Endothelial cell of umbilical vein (primary cell): ENCODE measurements around the gene CUX1. TPM values are rescaled to one million over a fixed set of nuclear protein-coding genes. Genes with fewer than 3 reads are reported as not detected.

Experiments used
- BruUV-seq: library from RNA; stranded (reverse); fragments of 400-500 nt; replicated peaks from 2 replicates; lab custom pipeline; 2021; lab: Mats Ljungman, UMichigan
- CTCF ChIA-PET: fragments of 300-600, 350-600 bp; sonication (Branson Sonifier 250); formaldehyde crosslinking; loops from one replicate; lab custom pipeline; 2021; ENCODE audit warnings: antibody characterized with exemption, inconsistent platforms; lab: Charles Lee
- POLR2A ChIA-PET: fragments of 300-600, 350-600 bp; sonication (Branson Sonifier 250); formaldehyde crosslinking; loops from one replicate; lab custom pipeline; 2021; ENCODE audit warnings: antibody characterized with exemption, inconsistent platforms; lab: Charles Lee
- DNase-seq: peaks from one replicate; pipeline ENCODE4 v3.0.0-alpha.2; 2011; ENCODE audit warnings: low read depth, low spot score
- FAIRE-seq: peaks from 2 replicates; lab custom pipeline; 2011; peaks lifted over from hg19 to GRCh38; lab: Jason Lieb, UNC
- H2AFZ ChIP-seq: 2 replicates; pipeline ENCODE4 v1.6.0; 2012; ENCODE audit warnings: low read depth, low read length, control low read depth, inconsistent platforms
- H3K27ac ChIP-seq: 2 replicates; pipeline ENCODE4 v1.5.1; 2011; ENCODE audit warnings: low read depth, mild to moderate bottlenecking, control low read depth, low read length, moderate library complexity; ENCODE audit not compliant: insufficient read depth
- H3K27me3 ChIP-seq, 2 experiments: 2 replicates each; pipeline versions ENCODE4 v1.6.0 to v1.6.1; 2011; ENCODE audit warnings: low read length in 2 of 2, mixed read lengths in 1 of 2; ENCODE audit not compliant: control insufficient read depth in 2 of 2, insufficient read depth in 2 of 2
- H3K36me3 ChIP-seq, 2 experiments: 2 replicates in 1 of 2; 3 replicates in 1 of 2; pipeline ENCODE4 v1.5.1; 2011; ENCODE audit warnings: low read length in 2 of 2, mild to moderate bottlenecking in 1 of 2, moderate library complexity in 1 of 2; ENCODE audit not compliant: control insufficient read depth in 2 of 2, insufficient read depth in 2 of 2; ENCODE audit errors: extremely low read depth in 1 of 2
- H3K4me1 ChIP-seq: 3 replicates; pipeline ENCODE4 v1.5.1; 2011; ENCODE audit warnings: mild to moderate bottlenecking, low read length; ENCODE audit not compliant: control insufficient read depth, insufficient read depth; ENCODE audit errors: extremely low read depth
- H3K4me2 ChIP-seq: 2 replicates; pipeline ENCODE4 v1.6.1; 2011; ENCODE audit warnings: low read length, control low read depth, mixed read lengths; ENCODE audit not compliant: insufficient read depth
- H3K4me3 ChIP-seq, 3 experiments: fragments of 200-600 bp in 1 of 3; sonication (generic), shearing (Covaris generic) in 1 of 3; replicated peaks in 1 of 3; 2 replicates each; pipeline ENCODE4 v1.5.1; 2011 to 2016; ENCODE audit warnings: control low read depth in 3 of 3, low read length in 3 of 3, mild to moderate bottlenecking in 2 of 3, inconsistent platforms in 1 of 3, low read depth in 1 of 3, moderate library complexity in 1 of 3; ENCODE audit not compliant: insufficient read depth in 1 of 3
- H3K79me2 ChIP-seq: 2 replicates; pipeline ENCODE4 v1.6.0; 2012; ENCODE audit warnings: low read length, inconsistent platforms; ENCODE audit not compliant: control insufficient read depth, insufficient read depth
- H3K9ac ChIP-seq: replicated peaks from 2 replicates; pipeline ENCODE3; 2011; ENCODE audit warnings: low read length, control low read depth; ENCODE audit not compliant: insufficient read depth; ENCODE audit errors: extremely low read depth
- H3K9me1 ChIP-seq: replicated peaks from 3 replicates; pipeline ENCODE4 v1.6.0; 2011; ENCODE audit warnings: mild to moderate bottlenecking, low read length; ENCODE audit not compliant: control insufficient read depth, insufficient read depth; ENCODE audit errors: extremely low read depth
- H3K9me3 ChIP-seq: replicated peaks from 2 replicates; pipeline ENCODE4 v1.5.1; 2012; ENCODE audit warnings: low read length, inconsistent platforms; ENCODE audit not compliant: control insufficient read depth, insufficient read depth
- H4K20me1 ChIP-seq: replicated peaks from 2 replicates; pipeline ENCODE3; 2011; ENCODE audit warnings: mild to moderate bottlenecking, low read length; ENCODE audit not compliant: control insufficient read depth, insufficient read depth; ENCODE audit errors: extremely low read depth
- CTCF ChIP-seq, 2 donors: IDR thresholded peaks; 1 replicate in 1 of 2; 2 replicates in 1 of 2; pipeline ENCODE4 v1.5.1; 2011; ENCODE audit warnings: low read length in 2 of 2, mild to moderate bottlenecking in 2 of 2, moderate library complexity in 2 of 2, control low read depth in 1 of 2, inconsistent platforms in 1 of 2, low read depth in 1 of 2; ENCODE audit not compliant: insufficient read depth in 1 of 2; ENCODE audit errors: extremely low read depth in 1 of 2
- EZH2 ChIP-seq: IDR thresholded peaks from 2 replicates; pipeline ENCODE4 v1.6.1; 2012; ENCODE audit warnings: borderline replicate concordance, low read depth, mild to moderate bottlenecking, moderate library complexity, low read length, inconsistent platforms; ENCODE audit not compliant: severe bottlenecking
- FOS ChIP-seq: IDR thresholded peaks from 2 replicates; pipeline ENCODE4 v1.6.1; 2011; ENCODE audit warnings: mild to moderate bottlenecking, low read length, moderate library complexity, borderline replicate concordance; ENCODE audit not compliant: insufficient read depth
- GATA2 ChIP-seq: IDR thresholded peaks from 2 replicates; pipeline ENCODE4 v1.7.0; 2011; ENCODE audit warnings: low read depth, mild to moderate bottlenecking, moderate library complexity, mixed read lengths, low read length; ENCODE audit not compliant: insufficient read length, insufficient read depth
- JUN ChIP-seq: IDR thresholded peaks from 2 replicates; pipeline ENCODE4 v1.6.1; 2011; ENCODE audit warnings: borderline replicate concordance, low read depth; ENCODE audit not compliant: insufficient read length, insufficient read depth
- MYC ChIP-seq: IDR thresholded peaks from one replicate; pipeline ENCODE4 v1.6.1; 2011; ENCODE audit warnings: mild to moderate bottlenecking, low read depth, low read length
- POLR2A ChIP-seq: IDR thresholded peaks from 2 replicates; pipeline ENCODE4 v1.6.1; 2012; ENCODE audit warnings: low read depth, mild to moderate bottlenecking, control low read depth, low read length
- POLR2AphosphoS5 ChIP-seq: IDR thresholded peaks from 2 replicates; pipeline ENCODE4 v1.6.1; 2012; ENCODE audit warnings: low read depth, mild to moderate bottlenecking, control low read depth, low read length, moderate library complexity; ENCODE audit not compliant: insufficient read depth
- dilution Hi-C: fragments of 300-500 bp; cut with MboI; formaldehyde crosslinking; loops from one replicate; pipeline ENCODE4 v1.15.0; 2019; ENCODE audit warnings: low sequenced_read_pairs; ENCODE audit not compliant: extremely low pct_ligation_motif_present
- intact Hi-C: fragments of 100-400 bp; cut with micrococcal nuclease; formaldehyde crosslinking; loops from one replicate; pipeline ENCODE4 v1.10.0; 2022
- polyA plus RNA-seq, 4 experiments: library from polyadenylated mRNA; depleted of rRNA in 3 of 4; stranded (reverse) in 3 of 4; unstranded in 1 of 4; fragments of >200 nt; gene quantifications; 2 replicates each; pipeline versions ENCODE4 v1.2.1 to v1.2.3, GENCODE V29; 2011 to 2012; ENCODE audit warnings: missing spikeins in 1 of 4
- total RNA-seq: library from RNA; stranded (reverse); gene quantifications from 2 replicates; pipeline ENCODE4 v1.2.3, GENCODE V29; 2021
- TF ChIP-seq, protein P1 (sequence below): IDR thresholded peaks from 2 replicates; pipeline ENCODE4 v1.6.1; 2011; ENCODE audit not compliant: insufficient read depth, insufficient read length

The CUX1 gene
- total and polyA plus RNA-seq, 2 donors (not counting 3 experiments of a cell fraction or from before 2014, with no cell fraction given): 13.8 to 49.8 TPM

DNA sequence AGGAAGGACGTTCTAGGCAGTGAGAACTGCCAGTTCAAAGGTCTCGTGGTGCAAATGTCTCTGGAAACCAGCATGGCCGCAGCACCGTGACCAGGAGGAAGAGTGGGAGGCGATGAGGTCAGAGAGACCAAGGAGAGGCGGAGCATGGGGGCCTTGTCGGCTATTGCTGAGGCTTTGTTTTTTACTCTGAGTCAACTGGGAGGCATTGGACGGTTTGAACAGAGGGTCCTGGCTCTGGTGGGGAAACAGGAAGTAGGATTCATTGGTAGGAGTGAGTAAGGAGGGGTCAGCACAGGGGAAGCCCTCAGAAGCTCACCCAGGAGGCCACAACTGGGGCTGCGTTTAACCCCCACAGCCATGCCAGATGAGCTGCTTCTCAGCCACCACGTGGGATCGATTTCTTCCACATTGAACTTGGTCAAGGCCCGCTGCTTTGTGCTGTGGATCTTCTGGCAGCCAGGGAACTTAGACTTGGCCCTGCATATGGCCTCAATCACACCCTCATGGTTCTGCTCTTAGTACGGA lies 447.0 kb downstream of the CUX1 start:
- ChIA-PET CTCF (interaction anchor here (0.7 to 1.5 kb wide), 2 partner anchors 12 to 24 kb away, joined by 3 to 4 read pairs; no protein-coding TSS in a partner anchor), POLR2A (no interaction called here)
- no peaks in the 10 kb centered on the region for H3K27me3 ChIP-seq
- no peaks in the 10 kb centered on the region for H3K9me1 ChIP-seq
- no peaks in the 10 kb centered on the region for H3K79me2 ChIP-seq
- BruUV-seq: no TSS peak
- H4K20me1 ChIP-seq: no peaks in the 10 kb centered on the region
- dilution Hi-C loops: no loop called here
- no peak overlapping the region for H3K27ac ChIP-seq
- intact Hi-C loops: no loop called here
- no peak for TF ChIP-seq CTCF (IDR thresholded peaks at IDR 0.05; ENCODE audit: extremely low read depth in 1 of 2, insufficient read depth in 1 of 2, low read depth in 1 of 2, low read length in 2 of 2)
- no peak for TF ChIP-seq FOS
- no peak for TF ChIP-seq POLR2AphosphoS5
- no peak for TF ChIP-seq MYC
- TF ChIP-seq, protein P1, sequence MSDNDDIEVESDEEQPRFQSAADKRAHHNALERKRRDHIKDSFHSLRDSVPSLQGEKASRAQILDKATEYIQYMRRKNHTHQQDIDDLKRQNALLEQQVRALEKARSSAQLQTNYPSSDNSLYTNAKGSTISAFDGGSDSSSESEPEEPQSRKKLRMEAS: no peak
- TF ChIP-seq JUN: no peak
- TF ChIP-seq POLR2A: no peak
- no peak for TF ChIP-seq EZH2
- no peak for TF ChIP-seq GATA2
- no peaks in the 10 kb centered on the region for H3K36me3 ChIP-seq
- no peak overlapping the region for H3K4me3 ChIP-seq
- H3K9ac ChIP-seq: no peak overlapping the region
- H3K9me3 ChIP-seq: no peaks in the 10 kb centered on the region
- DNase-seq (peak; percentile 10), FAIRE-seq (no peak)
- no peak overlapping the region for H2AFZ ChIP-seq
- H3K4me1 ChIP-seq: no peaks in the 10 kb centered on the region
- H3K4me2 ChIP-seq: no peak overlapping the region
